Ectodermal cell (in vitro differentiated cells): Measurements from ENCODE around the gene UPF1.

Source experiments
- H3K27ac ChIP-seq: 2 replicates; pipeline ENCODE4 v1.7.0; 2013; ENCODE audit warnings: mild to moderate bottlenecking, low read depth, low read length; ENCODE audit not compliant: insufficient read depth, poor library complexity, severe bottlenecking
- H3K27me3 ChIP-seq: 2 replicates; pipeline ENCODE4 v1.7.0; 2013; ENCODE audit warnings: mild to moderate bottlenecking, low read length; ENCODE audit not compliant: insufficient read depth, control insufficient read depth, poor library complexity, severe bottlenecking
- H3K36me3 ChIP-seq: one replicate; pipeline ENCODE4 v1.7.0; 2013; ENCODE audit warnings: low read length; ENCODE audit not compliant: control insufficient read depth, insufficient read depth
- H3K4me1 ChIP-seq: one replicate; pipeline ENCODE4 v1.7.0; 2013; ENCODE audit warnings: low read length; ENCODE audit not compliant: control insufficient read depth, insufficient read depth
- H3K4me3 ChIP-seq: 2 replicates; pipeline ENCODE4 v1.7.0; 2013; ENCODE audit warnings: low read depth, low read length, control low read depth; ENCODE audit not compliant: insufficient read depth
- H3K9me3 ChIP-seq: 2 replicates; pipeline ENCODE4 v1.7.0; 2013; ENCODE audit warnings: mild to moderate bottlenecking, low read length, moderate library complexity; ENCODE audit not compliant: control insufficient read depth
- WGBS, 2 experiments: methylation state at CpG; one replicate each; pipeline ENCODE4 v1.1.7; 2013; ENCODE audit warnings: missing lambda C conversion rate in 2 of 2; 5-methylcytosine and 5-hydroxymethylcytosine counted together

Gene UPF1

DNA sequence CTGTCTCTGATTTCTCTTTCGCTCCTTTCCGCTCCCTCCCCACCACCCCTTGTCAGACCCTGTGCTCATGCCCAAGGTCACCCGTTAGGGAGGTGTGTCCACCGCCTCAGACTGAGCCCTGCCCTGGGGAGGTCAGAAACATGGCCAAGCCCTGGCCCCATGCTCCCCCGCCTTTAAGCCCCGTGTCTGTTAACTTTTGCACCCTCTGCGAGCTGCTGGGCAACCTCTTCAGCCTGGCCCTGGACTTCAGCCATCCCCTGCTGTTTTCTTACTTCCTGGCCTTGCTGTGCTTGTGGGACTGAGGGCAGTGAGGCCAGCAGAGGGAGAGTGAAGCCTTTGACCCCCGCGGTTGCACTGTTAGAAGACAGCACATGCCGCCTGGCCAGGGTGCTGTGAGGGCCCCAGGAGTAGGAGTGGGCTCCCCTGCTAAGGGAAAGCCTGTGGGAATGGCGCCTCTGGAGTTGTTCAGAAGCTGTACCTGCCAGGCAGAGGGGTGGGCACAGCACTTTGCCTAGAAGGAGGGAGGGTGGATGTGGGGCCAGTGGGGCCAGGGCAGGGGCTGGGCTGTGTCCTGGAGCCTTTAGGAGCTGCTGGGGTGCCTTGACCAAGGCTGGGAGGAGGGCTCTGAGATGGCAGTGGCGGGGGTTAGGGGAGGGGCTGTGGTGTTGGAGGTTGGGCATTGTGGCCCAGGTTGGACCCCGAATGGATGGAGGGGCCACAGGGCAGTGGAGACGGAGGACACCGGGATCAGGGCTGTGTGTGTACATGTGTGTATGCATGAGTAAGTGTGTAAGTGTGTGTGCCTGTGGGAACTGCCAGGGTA lies 7.9 kb downstream of the UPF1 start:
- Histone ChIP-seq H3K36me3 (no peaks in the 10 kb centered on the region), H3K27me3 (no peaks in the 10 kb centered on the region), H3K27ac (no peak overlapping the region), H3K9me3 (no peaks in the 10 kb centered on the region), H3K4me1 (peaks cover 6% of the 10 kb centered on the region), H3K4me3 (no peak overlapping the region)
- 82 to 83% methylated on average over 15 of the region's 15 CpGs for WGBS, 2 experiments

DNA sequence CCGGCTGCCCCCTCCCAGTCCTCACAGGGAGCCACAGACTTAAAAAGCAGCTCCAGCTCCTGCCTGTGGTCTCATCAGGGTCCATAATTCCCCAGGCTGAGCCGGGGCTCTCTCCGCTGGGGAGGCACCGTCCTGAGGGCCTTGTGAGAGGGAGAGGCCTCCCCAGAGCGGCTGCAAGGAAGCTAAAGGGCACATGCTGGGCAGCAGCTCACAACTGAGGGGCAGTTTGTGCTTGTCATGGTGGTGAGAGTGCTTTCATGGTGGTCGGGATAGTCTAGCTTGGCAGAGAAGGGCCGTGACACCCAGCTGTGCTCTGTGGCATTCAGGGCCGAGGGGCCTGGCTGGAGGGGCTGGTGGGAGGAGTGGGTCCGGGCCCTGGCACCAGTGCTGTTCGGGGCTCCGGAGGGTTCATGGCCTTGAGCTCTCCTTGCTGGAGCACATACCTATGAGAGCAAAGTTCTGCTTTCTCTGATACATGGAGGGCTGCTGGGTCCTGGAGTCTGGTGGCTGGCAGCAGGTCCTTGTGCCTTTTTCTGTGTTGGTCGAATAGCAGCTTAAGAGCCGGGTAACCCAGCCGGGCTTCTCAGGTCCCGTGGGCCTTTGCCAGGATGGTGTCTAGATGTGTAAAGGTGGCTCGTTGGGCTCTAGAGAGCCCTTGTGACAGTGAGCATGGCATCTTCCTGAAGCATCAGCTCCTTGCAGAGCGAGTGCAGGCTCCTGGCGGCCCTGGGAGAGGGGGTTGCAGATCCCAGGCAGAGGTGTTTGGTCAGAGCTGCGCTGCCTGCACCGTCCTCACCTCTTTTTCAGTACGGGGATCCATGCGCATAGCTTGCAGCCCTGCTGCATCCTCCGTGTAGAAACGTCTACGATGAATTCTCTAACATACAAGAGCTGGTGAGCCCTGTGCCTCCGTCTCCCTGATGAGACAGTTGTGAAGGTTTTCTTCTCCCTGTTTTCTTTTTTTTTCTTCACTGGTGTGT lies 8.8 kb downstream of the UPF1 start:
- 88 to 90% methylated on average over 26 of the region's 26 CpGs for WGBS, 2 experiments
- H3K9me3 ChIP-seq, result no peaks in the 10 kb centered on the region
- H3K4me1 ChIP-seq, result peaks cover 6% of the 10 kb centered on the region

DNA sequence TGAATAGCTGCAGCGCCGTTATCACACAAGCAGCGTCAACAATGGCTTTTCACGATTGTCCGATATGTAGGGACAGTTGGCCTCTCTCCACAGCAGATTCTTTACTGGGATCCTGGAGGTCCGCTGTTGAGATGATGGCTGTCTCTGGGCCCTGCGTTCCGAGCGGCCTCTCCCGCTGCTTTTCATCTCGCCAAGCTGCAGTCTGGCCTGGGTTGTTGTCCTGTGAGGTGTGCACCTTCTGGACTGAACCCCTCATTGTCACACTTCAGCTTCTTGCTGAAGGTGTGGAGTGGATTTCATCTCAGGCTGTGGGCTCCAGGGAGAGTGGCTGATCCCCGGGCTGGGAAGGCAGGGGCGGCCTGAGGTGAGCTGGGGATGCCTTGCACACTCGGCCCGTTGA lies 9.6 kb downstream of the UPF1 start:
- no peaks in the 10 kb centered on the region for H3K9me3 ChIP-seq
- peaks cover 6% of the 10 kb centered on the region for H3K4me1 ChIP-seq
- H3K36me3 ChIP-seq, result no peaks in the 10 kb centered on the region
- H3K4me3 ChIP-seq, result no peak overlapping the region
- H3K27me3 ChIP-seq, result no peaks in the 10 kb centered on the region
- no peak overlapping the region for H3K27ac ChIP-seq
- WGBS, 2 experiments, result 92 to 96% methylated on average over 15 of the region's 15 CpGs

More for the DNA sequence above, 8.8 kb downstream of the UPF1 start:
- no peak overlapping the region for H3K27ac ChIP-seq
- H3K36me3 ChIP-seq, result no peaks in the 10 kb centered on the region
- H3K4me3 ChIP-seq, result no peak overlapping the region
- H3K27me3 ChIP-seq, result no peaks in the 10 kb centered on the region

GRCh38 chr19:18842166-18842565 lies 10.4 kb downstream of the UPF1 start:
- Histone ChIP-seq H3K27ac (no peak overlapping the region), H3K4me1 (peaks cover 6% of the 10 kb centered on the region), H3K9me3 (no peaks in the 10 kb centered on the region), H3K27me3 (no peaks in the 10 kb centered on the region), H3K36me3 (no peaks in the 10 kb centered on the region), H3K4me3 (no peak overlapping the region)
- WGBS, 2 experiments, result 91% methylated on average over 7 of the region's 7 CpGs

DNA sequence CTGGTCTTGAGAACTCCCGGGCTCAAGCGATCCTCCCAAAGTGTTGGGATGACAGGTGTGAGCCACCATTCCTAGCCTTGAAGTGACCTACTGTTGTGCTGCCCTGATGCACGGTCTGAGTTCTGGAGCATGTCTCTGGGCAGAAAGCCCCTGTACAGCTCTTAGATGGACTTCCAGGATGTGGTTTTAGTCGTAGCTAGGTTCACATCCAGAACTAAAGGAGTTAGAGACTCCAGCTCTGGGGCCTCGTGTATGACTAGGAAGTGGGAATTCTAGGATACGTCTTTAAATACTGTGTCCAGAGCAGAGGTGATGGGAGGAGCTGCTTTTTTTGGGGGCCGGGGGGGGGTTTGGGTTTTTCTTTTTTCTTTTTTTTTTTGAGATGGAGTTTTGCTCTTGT lies 12.2 kb downstream of the UPF1 start:
- Histone ChIP-seq H3K36me3 (peaks cover 9% of the 10 kb centered on the region), H3K27me3 (no peaks in the 10 kb centered on the region), H3K4me3 (no peak overlapping the region), H3K9me3 (no peaks in the 10 kb centered on the region), H3K4me1 (peaks cover 6% of the 10 kb centered on the region), H3K27ac (no peak overlapping the region)
- 90 to 97% methylated on average over 7 of the region's 7 CpGs for WGBS, 2 experiments

- Histone ChIP-seq H3K27ac (no peak overlapping the region), H3K36me3 (peaks cover 17% of the 10 kb centered on the region), H3K9me3 (no peaks in the 10 kb centered on the region), H3K4me3 (no peak overlapping the region), H3K4me1 (peaks cover 6% of the 10 kb centered on the region), H3K27me3 (no peaks in the 10 kb centered on the region)
- 94% methylated on average over 8 of the region's 8 CpGs for WGBS, 2 experiments
These were observed 13.1 kb downstream of the UPF1 start for GRCh38 chr19:18844806-18845329.

DNA sequence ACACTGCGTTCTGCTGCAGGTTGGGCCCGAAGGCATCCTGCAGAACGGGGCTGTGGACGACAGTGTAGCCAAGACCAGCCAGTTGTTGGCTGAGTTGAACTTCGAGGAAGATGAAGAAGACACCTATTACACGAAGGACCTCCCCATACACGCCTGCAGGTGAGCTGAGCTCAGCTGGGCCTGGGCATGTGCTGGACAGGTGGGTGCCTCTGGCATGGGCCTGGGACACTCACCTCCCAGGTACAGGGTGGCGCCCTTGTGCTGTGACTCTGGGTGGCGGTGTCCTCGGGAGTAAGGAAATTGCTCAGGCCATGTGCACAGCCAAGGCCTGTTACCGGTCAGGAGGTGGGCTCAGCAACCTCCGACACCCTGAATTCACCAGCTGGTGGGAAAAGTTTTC lies 14.2 kb downstream of the UPF1 start:
- 94 to 96% methylated on average over 12 of the region's 12 CpGs for WGBS, 2 experiments
- Histone ChIP-seq H3K27ac (no peak overlapping the region), H3K27me3 (no peaks in the 10 kb centered on the region), H3K4me3 (no peak overlapping the region), H3K4me1 (no peaks in the 10 kb centered on the region), H3K36me3 (peaks cover 25% of the 10 kb centered on the region), H3K9me3 (no peaks in the 10 kb centered on the region)

DNA sequence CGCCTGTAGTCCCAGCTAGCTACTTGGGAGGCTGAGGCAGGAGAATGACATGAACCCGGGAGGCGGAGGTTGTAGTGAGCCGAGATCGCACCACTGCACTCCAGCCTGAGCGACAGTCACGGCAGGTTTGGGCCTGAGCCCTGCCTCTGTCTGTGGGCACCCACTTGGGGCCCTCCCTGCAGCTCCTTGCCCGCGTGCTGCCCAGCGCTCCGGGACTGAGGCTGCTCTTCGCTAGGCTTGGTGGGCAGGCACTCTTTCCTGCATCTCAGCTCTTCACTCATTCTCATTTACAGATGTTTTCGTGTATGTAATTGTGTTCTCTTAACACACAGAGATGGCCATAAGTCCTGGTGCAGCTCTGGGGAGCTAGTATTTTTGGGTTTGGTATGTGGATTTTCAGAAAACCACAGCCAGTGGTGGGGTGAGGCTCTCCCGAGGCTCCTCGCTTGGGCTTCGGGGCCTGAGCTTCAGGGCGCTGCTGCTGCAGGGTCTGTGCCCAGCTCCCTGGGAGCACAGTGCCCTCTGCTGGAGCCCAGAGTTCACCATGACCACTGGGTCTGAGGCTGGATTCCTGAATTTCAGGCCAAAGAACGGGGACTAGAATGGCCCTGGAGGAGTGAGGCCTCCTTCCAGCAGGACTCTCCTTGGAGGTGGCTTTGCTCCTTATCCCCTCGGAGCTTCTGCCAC lies 15.2 kb downstream of the UPF1 start:
- whole genome bisulfite sequencing, 2 experiments, result 74 to 77% methylated on average over 19 of the region's 19 CpGs
- Histone ChIP-seq H3K36me3 (peaks cover 36% of the 10 kb centered on the region), H3K9me3 (no peaks in the 10 kb centered on the region), H3K27me3 (no peaks in the 10 kb centered on the region), H3K27ac (no peak overlapping the region), H3K4me1 (no peaks in the 10 kb centered on the region), H3K4me3 (no peak overlapping the region)

DNA sequence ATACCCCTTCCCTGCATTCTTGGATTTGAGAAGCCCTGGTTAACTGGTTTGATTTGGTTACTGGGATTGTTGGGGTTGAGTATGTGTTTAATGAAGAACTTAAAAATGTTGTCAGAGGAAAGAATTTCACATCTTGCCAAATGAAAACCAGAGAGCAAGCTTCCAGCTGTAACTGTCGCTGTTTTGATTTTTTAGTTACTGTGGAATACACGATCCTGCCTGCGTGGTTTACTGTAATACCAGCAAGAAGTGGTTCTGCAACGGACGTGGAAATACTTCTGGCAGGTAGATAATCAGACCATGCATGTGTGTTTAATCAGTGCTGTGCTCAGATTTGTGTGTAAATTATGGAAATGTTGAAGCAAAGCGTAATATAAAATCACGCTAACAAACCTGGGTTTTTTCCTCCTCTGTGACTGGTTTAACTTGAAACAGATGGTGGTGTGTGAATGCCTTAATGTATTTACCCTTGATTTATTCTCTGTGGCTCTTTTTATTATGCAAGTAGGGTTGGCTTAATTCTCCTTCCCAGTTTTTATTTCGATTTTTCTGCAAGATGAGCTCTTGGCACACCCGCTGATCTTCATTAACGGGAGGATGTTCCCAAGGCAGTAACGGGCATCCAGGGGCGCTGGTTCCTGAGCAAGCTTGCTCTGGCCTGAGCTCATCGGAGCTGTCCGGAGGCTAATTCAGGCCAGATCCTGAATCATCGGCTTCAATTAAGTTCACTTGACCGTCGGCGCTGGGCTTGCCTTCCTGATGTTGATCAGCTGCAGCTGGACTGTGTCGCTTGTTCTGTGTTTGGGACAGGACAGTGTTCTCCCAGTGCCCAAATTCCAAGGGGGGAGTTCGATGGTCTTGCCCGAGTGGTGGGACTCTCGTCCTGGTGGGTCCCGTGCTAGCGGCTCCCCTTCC lies 16.0 kb downstream of the UPF1 start:
- H3K36me3 ChIP-seq, result peaks cover 41% of the 10 kb centered on the region
- H3K27ac ChIP-seq, result no peak overlapping the region
- H3K9me3 ChIP-seq, result no peaks in the 10 kb centered on the region
- no peaks in the 10 kb centered on the region for H3K27me3 ChIP-seq
- 94 to 95% methylated on average over 24 of the region's 24 CpGs for WGBS, 2 experiments
- no peaks in the 10 kb centered on the region for H3K4me1 ChIP-seq
- no peak overlapping the region for H3K4me3 ChIP-seq
